Astrocyte of the cerebellum (primary cell): ENCODE data around the gene TARS2.

Source experiments
- DNase-seq: peaks from one replicate; pipeline ENCODE4 v3.0.0-alpha.2; 2011; ENCODE audit warnings: low read depth
- H3K4me3 ChIP-seq: 2 replicates; pipeline ENCODE4 v1.5.1; 2011; ENCODE audit warnings: mild to moderate bottlenecking, low read depth, low read length, moderate library complexity
- CTCF ChIP-seq: IDR thresholded peaks from 2 replicates; pipeline ENCODE4 v1.5.1; 2012; ENCODE audit warnings: low read length, low read depth, moderate library complexity, mild to moderate bottlenecking; ENCODE audit errors: missing control alignments
- in situ Hi-C: cut with HindIII; loops from 2 replicates; pipeline ENCODE4 v1.10.0; 2017; ENCODE audit warnings: low sequenced_read_pairs

The TARS2 gene

GRCh38 chr1:150516616-150517015, 29.4 kb downstream of the TARS2 start:
- no peak for DNase-seq
- in situ Hi-C loops: no loop called here
- H3K4me3 ChIP-seq: peak overlapping the region; percentile 57
- TF ChIP-seq CTCF: no peak

- no peak for DNase-seq
- in situ Hi-C loops: no loop called here
- no peak for TF ChIP-seq CTCF
- no peak overlapping the region for H3K4me3 ChIP-seq
Observed at GRCh38 chr1:150521196-150521968, 34.2 kb downstream of the TARS2 start.

GRCh38 chr1:150525348-150525747, 38.1 kb downstream of the TARS2 start:
- H3K4me3 ChIP-seq: no peak overlapping the region
- DNase-seq: no peak
- in situ Hi-C loops: no loop called here
- no peak for TF ChIP-seq CTCF

GRCh38 chr1:150528196-150528595, 41.0 kb downstream of the TARS2 start:
- no peak for DNase-seq
- in situ Hi-C loops: no loop called here
- no peak for TF ChIP-seq CTCF
- H3K4me3 ChIP-seq: no peak overlapping the region

- DNase-seq: peak; percentile 68
- TF ChIP-seq CTCF: no peak
- in situ Hi-C loops: no loop called here
- H3K4me3 ChIP-seq: no peak overlapping the region
Observed at GRCh38 chr1:150529017-150529416, 41.8 kb downstream of the TARS2 start.

- no peak for DNase-seq
- in situ Hi-C loops: no loop called here
- TF ChIP-seq CTCF: no peak
- no peak overlapping the region for H3K4me3 ChIP-seq
Observed at GRCh38 chr1:150530491-150531159, 43.4 kb downstream of the TARS2 start.
